ENCODE results near the gene ITGB7.
A peak's percentile ranks its signal among the peaks of the same experiment; 100 is the strongest.

Gene ITGB7

GRCh38 chr12:53207042-53207441, at the start of gene ITGB7:
ITGB7 (minus strand) TSS chr12:53207251; CDS start chr12:53200443, 6,808 bp downstream.
- peak; percentile 61 for DNase-seq

- no peak for DNase-seq
These were observed 48.9 kb upstream of the ITGB7 start for GRCh38 chr12:53255996-53256395.

GRCh38 chr12:53254816-53255545, 47.9 kb upstream of the ITGB7 start:
- DNase-seq = no peak

GRCh38 chr12:53253298-53253697, 46.2 kb upstream of the ITGB7 start:
- no peak for DNase-seq

- no peak for DNase-seq
These were observed 45.4 kb upstream of the ITGB7 start for GRCh38 chr12:53252349-53252916.

GRCh38 chr12:53251477-53252348, 44.7 kb upstream of the ITGB7 start:
- peak; percentile 75 to 76 for DNase-seq

- DNase-seq = no peak
These were observed 38.2 kb upstream of the ITGB7 start for GRCh38 chr12:53245286-53245685.

- no peak for DNase-seq
These were observed 37.3 kb upstream of the ITGB7 start for GRCh38 chr12:53244337-53244736.

GRCh38 chr12:53241623-53242412, 34.8 kb upstream of the ITGB7 start:
- DNase-seq = no peak

GRCh38 chr12:53239643-53240258, 32.7 kb upstream of the ITGB7 start:
- no peak for DNase-seq

GRCh38 chr12:53236443-53237111, 29.5 kb upstream of the ITGB7 start:
- DNase-seq = peak in 1 of 2 donors; percentile 34

- peak in 1 of 2 donors; percentile 32 for DNase-seq
These were observed 28.8 kb upstream of the ITGB7 start for GRCh38 chr12:53235742-53236442.

GRCh38 chr12:53235164-53235563, 28.1 kb upstream of the ITGB7 start:
- DNase-seq = no peak

GRCh38 chr12:53234271-53234914, 27.3 kb upstream of the ITGB7 start:
- peak in 1 of 2 donors; percentile 21 for DNase-seq

- DNase-seq = no peak
These were observed 26.6 kb upstream of the ITGB7 start for GRCh38 chr12:53233671-53234121.

- peak in 1 of 2 donors; percentile 48 for DNase-seq
These were observed 25.8 kb upstream of the ITGB7 start for GRCh38 chr12:53232646-53233461.

- DNase-seq = peak; percentile 75
These were observed 25.0 kb upstream of the ITGB7 start, which contains the start of gene RARG for GRCh38 chr12:53231921-53232645. RARG (minus strand) TSS chr12:53232209; CDS start chr12:53227545, 4,664 bp downstream.

- no peak for DNase-seq
These were observed 24.5 kb upstream of the ITGB7 start for GRCh38 chr12:53231671-53231920.

Measured in stimulated activated CD4-positive, alpha-beta T cell treated with anti-CD3 and anti-CD28 coated beads, Interleukin-2, amount 100 ng/mL, for 24 hours (primary cell).